Activated CD4-positive, alpha-beta T cell treated with anti-CD3 and anti-CD28 coated beads, Interleukin-2, amount 50 U/mL, for 48 hours (primary cell): ENCODE measurements around the gene RNU1-1.
A peak's percentile ranks its signal among the peaks of the same experiment; 100 is the strongest.
"Not testable (repeated sequence)": the region's sequence is repeated elsewhere in the genome, so short reads cannot be mapped to it uniquely, and the experiment has no call there.

ENCODE experiments used
- DNase-seq, 2 experiments: peaks; one replicate each; pipeline ENCODE4 v3.0.0-alpha.2; 2020

RNU1-1 gene

DNA sequence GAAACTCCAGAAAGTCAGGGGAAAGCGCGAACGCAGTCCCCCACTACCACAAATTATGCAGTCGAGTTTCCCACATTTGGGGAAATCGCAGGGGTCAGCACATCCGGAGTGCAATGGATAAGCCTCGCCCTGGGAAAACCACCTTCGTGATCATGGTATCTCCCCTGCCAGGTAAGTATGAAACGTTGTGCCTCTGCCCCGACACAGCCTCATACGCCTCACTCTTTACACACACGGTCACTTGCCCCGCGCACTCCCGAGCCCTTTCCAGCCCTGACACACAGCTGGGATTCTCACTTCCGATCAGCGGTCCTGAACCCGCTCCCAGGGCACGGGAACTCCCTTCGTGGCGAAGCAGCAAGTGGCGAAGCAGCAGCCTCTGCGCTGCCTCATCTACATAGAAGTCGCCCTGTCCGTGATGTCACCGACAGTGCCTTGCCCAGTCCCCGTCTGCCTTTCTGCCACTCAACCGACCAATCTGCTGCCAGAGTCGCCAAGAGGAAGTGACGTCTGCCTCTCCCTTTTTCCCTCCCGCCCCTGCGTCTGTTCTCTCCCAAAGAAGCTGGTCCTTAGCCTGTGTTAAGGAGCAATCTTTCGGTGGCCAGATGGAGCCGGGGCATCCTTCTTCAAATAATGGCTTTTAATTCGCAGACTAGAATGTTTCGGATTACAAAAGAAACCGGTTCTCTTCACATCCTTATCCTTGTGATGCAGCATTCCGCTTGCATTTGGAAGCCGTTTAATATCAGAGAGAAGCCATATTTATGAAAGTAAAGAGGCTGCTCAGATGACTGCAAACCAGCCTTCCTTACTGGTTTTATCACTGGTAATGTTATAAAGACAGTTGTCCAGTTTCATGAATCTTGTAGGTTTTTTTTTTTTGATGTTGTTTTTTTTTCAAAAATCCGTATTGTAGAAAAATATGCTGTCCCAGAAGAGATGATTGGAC is at the start of gene RNU1-1:
Gene RNU1-1, minus strand, starts transcription at position 179 of the 949 bp plus-strand sequence.
- peak; percentile 70 to 74 for DNase-seq

DNA sequence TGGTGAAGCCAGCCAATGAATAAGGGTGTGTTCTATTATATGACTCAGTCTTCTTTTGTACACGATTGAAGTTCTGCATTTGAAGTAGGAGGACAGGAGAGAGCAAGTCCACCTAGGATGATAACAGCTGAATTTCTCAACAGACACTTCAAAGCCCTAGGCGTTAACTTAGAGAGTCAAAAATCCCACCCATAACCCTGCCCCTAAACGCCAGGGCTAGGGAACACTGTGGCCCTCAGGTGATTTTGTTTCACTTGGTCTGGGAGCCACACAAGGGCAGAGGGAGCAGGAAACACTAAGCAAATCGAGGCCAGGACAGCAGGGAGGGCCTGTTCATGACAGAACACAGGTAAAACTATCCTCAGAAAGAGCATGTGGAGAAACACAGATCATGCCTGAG is 47.0 kb upstream of the RNU1-1 start:
- DNase-seq: not testable (repeated sequence)

DNA sequence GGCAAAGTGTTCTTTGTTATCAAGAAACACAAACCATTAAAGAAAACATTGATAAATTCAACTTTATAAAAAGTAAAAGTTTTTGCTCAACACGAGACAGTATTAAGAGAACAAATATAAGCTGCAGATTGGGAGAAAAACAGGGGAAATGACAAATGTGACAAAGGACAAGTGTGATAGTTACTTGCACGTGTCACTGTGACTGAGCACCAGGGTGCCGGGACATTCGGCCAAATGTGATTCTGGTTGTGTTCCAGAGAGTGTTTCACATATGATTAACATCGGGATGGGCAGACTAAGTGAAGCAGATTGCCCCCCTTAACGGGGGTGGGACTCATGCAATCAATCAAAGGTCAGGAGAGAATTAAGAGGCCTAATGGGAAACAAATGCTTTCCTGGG is 46.4 kb upstream of the RNU1-1 start:
- not testable (repeated sequence) for DNase-seq

DNA sequence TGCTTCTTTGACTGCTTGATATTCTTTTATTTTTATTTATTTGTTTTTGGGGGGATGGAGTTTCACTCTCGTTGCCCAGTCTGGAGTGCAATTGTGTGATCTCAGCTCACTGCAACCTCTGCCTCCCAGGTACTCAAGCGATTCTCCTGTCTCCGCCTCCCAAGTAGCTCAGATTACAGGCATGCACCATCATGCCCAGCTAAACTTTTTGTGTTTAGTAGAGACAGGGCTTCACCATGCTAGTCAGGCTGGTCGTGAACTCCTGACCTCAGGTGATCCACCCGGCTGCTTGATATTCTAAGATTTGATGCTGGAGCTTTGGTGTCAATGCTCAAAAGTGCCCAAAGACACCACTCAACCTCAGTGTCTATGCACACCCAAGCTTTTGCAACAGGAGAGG is 45.6 kb upstream of the RNU1-1 start:
- not testable (repeated sequence) for DNase-seq

DNA sequence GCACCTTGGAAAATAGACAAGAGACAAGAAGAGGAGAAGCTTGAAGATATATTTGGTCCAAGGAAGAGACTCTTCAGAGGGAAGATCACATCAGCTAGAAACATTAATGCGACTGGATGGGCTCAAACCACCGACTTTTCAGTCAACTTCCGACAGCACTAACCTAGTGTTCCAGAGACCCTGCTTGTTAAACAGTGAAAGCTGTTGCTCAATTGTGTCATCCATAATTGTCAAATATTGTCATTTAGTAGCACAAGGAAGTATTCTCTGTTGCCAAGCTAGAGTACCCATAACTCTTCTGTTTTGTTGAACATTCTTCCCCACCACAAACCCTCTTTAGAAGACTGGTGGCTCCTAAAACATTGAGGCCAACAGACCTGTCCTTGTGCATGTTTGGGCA is 42.9 kb upstream of the RNU1-1 start:
- DNase-seq: not testable (repeated sequence)

DNA sequence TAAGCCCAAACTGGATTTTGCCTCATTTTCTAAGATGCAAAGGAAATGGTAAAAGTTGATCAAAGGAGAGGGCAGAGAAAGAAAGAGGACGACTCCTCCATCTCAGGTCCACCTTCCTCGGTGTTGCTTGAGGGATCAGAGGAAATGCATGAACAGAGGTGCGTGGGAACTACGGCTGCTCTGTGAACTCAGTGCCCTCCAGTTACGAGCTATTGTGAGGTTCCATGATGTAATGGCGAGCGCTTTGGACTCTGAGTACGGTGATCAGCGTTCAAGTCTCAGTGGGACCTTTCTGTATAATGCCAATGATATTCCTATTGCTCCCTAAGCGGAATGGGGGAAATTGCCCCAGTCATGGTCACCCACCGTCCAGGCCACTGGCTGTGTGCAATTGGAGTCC is 39.2 kb upstream of the RNU1-1 start:
- not testable (repeated sequence) for DNase-seq

DNA sequence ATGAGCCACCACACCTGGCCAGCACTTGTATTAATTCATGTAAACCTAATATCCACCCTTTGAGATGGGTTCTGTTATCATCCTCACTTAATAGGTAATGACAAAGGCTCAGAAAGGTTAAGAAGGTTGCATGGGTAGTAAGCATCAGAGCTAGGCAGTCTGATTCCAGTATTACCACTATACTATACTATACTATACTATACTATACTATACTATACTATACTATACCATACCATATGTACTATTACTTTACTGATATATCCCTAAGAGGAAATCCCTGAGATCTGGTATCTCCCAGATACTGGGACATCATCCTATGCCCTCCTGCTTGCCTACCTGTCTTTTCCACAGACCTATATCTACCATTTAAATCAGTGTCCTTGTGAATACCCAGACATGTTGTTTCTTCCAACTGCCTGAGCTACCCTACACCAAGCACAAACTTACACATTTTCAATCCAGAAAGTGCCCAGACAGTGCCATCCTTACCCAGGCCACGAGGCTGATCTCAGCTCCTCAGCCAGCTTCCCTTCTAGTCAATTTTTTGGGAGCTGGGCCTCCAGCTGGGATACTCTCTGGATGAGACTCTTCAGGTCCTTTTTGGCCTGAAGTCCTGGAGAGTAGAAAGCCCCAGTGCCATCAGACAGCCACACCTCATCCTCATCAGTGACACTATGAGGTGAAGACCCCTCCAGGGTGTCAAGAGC is 36.3 kb upstream of the RNU1-1 start:
- not testable (repeated sequence) for DNase-seq

DNA sequence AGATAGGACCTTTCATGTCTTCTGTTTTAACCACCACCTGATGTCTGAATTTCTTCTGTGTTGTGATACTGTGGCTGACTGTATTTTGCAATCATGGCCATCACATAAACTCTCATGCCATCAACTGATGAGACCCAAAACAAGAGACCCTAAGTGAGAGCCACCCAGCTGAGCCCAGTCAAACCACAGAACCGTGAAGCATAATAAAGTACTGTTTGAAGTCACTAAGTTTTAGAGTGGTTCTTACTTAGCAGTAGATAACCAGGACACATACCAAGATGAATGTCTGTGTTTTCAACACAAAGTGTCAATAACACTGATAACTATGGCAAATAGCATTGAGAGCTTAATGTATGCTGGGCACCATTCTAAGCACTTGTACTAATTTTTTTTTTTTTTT is 35.5 kb upstream of the RNU1-1 start:
- not testable (repeated sequence) for DNase-seq

DNA sequence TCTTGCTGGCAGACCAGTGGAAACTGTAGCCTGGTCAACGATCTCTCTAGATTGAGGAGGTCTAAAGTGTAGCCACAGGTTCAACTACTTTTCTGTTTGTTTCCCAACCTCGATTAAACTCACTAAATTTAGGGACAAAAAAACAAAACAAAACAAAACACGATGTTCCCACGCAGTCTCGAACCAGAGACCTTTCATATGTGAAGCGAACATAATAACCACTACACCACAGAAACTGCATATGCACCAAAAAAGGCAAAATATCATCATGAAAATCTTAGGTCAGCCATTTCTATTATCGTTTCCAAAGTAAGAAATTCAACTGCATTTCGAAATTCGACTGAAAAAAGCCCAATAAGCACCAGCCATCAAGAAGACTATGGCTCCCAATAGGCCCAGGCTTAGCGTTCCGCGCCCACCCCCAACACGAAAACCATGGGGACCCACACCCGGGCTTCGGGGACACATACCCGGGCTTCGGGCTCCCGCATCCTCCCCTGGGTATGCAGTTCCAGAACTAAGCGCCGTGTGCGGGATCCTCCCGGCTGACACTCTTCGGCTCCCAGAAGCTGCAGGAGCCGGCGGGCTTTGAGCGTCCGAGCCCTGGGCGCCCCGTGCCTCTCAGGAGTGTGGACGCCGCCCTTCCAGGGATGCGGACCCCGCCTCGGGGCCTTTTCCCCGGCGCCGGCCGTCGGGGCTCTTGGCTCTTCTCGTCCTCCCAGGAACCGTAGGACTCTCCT is 33.6 kb upstream of the RNU1-1 start:
- DNase-seq: not testable (repeated sequence)

DNA sequence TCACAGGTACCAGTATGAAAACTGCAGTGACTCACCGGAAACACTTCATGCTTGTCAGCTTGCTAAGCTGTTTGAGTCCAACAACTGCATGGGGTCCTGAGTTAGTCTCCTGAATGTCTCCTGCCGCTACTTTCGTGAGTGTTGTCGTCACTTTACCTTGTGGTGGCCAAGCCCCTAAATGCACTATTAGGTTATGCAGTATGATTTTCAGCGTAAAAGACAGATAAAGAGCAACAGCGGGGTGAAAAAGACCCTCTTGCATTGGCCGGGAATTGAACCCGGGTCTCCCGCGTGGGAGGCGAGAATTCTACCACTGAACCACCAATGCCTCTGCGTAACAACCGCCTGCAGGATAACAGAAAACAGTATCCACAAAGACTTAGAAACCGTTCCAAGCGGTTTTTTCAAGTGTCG is 31.6 kb upstream of the RNU1-1 start:
- peak in 1 of 2 experiments; percentile 31 for DNase-seq

DNA sequence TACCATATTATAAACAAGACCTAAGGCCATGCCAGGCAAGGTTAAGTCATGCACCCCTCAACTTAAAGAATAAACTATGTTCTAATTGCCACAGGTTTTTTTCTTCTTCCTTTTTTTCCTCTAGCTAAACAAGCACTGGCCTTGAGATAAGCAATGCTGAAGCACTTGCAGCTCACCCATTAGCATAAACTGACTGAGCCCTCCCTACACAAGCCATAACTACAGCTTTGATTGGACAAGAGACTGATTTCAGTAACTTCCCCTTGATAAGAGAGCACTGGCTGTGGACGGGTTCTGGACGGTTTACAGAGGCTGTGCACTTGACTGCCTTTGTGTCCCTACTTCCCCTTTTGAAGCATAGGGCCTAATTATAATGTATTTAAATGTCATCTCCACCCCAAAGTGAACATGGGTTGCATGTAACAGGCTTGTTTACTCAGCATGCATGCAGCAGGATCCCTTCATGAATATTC is 26.4 kb upstream of the RNU1-1 start:
- not testable (repeated sequence) for DNase-seq

DNA sequence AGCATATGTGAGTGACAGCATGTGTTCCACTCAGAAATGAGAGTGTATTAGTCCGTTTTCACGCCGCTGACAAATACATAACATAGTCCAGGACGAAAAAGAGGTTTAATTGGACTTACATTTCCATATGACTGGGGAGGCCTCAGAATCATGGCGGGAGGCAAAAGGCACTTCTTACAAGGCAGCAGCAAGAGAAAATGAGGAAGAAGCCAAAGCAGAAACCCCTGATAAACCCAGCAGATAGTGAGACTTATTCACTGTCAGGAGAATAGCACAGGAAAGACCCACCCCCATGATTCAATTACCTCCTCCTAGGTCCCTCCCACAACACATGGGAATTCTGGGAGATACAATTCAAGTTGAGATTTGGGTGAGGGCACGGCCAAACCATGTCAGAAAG is 23.4 kb upstream of the RNU1-1 start:
- DNase-seq: not testable (repeated sequence)

DNA sequence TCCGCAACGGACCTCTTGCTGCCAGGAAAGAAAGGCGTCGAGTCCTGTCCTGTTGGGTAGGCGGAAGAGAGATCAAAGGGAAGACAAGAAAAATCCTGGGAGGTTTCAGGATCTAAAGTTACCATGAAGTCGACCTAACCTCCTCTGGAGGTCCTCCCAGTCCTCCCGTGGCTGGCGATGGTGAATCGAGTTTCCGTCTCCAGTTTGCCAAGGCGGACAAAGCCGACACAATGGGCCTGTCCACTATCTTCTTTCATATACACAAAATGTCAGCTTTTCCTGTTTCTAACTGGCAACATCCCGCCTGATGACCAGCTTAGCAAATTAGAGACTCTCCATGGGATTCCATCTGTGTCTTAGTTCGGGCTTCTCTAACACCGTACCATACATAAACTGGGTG is 22.7 kb upstream of the RNU1-1 start:
- not testable (repeated sequence) for DNase-seq

DNA sequence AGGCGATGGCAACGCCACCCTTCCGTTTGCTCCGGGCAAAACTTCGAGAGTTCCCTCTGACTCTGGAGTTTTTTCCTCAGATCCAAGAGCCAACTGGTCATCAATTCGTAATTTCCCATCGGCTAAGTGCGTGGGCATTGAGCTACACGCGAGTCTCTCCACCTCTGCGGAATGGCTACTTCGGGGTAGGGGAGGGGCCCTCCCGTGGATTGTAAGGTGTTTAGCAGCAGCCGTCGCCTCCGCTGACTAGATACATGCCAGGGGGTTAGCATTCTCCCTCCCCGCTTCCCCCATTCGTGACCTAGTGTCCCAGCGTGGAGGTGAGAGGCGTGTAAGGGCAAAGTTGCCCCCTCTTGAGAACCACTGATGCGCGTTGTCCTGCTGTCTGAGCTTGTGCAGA is 21.8 kb upstream of the RNU1-1 start:
- DNase-seq: not testable (repeated sequence)

DNA sequence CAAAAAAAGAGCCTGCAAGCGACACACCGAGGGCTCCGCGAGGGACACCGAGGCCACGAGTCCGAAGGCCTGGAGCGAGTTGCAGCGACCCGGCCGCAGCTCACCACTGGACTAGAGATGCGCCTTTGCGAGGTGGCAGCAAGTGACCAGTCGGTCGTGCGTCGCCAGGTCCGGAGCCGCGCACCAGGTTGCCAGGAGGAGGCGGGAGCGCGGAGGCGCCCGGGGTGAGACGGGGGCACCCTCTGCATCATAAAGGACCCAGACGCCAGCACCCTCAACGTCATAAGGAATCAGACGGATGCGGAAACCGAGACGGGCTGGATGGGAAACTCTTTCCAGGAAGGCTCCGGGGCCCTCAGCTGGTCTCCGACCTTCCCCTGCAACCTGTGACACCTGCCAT is 21.4 kb upstream of the RNU1-1 start:
- DNase-seq: not testable (repeated sequence)

DNA sequence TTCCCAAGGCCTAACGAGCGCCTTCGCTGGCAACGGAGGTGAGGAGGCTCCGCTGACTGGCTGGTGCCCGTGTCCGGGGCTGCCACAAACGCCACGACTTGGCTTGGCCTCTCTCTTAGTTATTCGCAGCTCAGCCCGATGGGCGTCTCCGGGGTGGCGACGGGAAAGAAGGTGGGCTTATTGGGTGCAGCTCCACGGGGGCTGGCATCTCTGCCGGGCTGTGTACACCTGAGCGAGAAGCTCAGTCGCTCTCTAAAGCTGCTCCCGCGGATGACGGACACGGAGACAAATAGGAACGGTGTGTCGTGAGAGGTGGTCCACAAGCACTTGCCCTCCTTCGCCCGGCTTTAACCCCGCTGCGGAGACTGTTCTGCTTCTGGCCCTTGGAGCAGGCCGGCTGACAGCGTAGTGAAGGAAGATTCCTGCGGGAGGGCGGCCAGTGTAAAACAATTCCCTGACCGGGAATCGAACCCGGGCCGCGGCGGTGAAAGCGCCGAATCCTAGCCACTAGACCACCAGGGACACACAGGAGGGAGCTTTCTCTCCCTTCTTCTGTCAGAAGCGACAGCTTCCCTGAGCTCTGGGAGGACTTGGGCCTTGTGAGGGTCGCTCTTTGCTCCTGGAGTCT is 20.9 kb upstream of the RNU1-1 start:
- DNase-seq: peak; percentile 69 to 75

DNA sequence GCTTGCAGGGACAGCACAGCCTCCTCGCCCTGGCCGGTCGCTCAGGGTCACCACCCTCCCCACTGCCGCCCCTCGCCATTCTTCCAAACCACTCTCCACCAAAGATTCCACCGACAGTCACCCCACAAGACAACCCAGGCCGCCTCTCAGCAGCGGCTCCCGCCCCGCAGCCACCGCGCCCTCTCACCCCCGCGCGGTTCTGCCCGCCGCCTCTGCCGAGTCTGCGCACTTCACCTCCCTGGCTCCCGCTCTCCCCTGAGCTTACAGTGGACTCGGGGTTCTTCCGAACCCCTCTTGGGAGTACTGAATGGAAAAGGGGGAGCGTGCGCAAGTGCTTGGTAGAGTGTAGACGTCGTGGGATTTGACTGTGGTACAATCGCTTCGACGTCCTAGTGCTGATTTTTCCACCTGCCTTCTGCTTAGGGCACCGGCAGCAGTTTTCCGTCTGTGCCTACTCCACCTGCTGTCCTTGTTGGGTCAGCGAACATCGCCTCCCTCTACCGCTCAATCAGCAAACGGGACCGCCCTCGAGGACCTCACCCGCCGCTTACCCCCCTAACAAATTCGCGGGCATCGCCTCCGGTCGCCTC is 20.2 kb upstream of the RNU1-1 start:
- not testable (repeated sequence) for DNase-seq

DNA sequence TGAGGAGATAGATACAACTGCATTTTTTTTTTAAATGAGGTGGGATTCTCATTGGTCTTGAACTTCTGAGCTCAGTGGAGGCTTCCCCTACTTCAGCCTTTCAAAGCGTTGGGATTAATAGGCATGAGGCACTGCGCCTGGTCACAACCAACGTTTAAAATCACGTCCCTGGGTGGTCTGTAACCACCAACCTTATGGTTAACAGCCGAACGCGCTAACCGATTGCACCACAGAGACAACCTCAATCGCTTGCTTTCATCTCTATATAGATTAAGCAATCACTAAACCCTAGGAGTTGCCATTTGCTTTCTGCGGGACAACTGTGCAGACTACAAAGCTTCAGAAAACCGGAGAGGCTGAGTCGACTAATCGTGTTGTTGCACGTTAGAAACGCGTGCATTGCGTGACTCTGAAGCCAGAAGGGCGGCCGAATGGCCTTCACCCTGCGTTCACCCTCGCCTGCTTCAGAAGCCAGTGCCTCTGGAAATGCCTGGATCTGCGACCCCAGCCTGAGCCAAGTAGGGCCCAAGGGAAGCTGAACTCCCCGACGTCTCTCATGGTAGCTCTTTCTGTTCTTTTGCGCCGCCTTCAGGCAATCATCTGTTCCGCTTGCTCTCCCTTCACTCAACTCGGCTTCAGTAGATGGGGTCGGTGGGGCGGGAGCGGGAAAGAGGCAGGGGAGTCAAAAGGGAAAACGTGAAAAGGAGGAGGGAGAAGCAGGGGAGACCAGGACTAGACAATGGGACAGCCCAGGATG is 18.3 kb upstream of the RNU1-1 start:
- DNase-seq: not testable (repeated sequence)

DNA sequence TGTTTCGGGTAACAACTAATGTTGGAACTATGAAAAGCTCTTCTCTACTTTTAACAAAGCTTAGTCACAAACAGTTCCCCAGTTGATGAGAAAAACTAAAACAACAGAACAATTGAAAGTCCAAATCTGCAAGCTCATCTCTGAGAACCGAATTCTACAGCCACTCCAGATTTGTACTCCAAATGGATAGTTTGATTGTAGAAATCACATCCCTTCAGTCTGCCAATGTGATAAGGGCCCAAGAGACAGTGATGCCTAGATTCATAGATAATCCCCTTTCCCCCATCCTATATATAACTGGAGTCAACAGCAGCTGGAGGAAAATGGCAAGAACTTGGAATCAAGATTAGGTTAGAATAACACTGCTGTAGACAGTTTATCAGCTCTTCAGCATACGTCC is 14.3 kb upstream of the RNU1-1 start:
- not testable (repeated sequence) for DNase-seq

DNA sequence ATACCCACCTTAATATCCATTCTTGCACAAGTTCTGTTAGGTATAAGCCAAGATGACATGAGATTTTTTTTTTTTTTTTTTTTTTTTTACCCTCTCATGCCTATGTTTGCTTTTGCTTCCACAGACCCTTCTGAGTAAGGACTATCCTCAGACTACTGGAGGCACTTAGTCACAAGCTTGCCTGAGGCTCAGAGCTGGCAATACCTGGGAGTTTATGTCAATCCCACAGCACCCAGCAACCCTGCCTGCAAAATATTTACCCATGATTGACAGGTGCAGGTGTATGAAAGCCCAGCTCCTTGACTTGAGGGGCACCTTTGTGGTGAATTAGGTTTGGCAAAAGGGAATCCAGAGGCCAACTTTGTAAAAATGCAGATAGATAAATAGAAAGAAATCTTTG is 11.7 kb upstream of the RNU1-1 start:
- DNase-seq: not testable (repeated sequence)

DNA sequence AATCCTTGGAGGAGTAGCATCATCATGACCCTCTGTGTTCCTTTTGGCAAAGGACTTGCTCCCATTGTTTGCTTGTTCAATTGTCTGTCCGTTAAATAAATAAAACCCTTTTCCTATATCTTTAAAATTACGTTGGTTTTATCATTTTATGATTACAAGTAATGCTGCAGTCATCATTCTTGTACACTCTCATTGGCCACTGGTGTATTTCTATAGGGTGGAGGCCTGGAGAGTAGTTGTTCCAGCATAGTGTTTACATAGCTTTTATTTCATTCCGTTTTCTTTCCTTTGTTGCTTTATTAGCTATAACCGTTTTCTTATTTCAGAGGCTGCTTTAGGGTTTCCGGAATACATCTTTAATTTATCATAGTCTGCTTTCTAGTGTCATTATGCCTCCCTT is 7.6 kb upstream of the RNU1-1 start:
- DNase-seq: not testable (repeated sequence)
